Parietal lobe (tissue), 2 donors: Measurements from ENCODE around the gene CFC1B. TPM values are rescaled to one million over a fixed set of nuclear protein-coding genes. Genes with fewer than 3 reads are reported as not detected.

Experiments
- small RNA-seq: library from RNA; depleted of rRNA; stranded (forward); fragments of <200 nt; gene quantifications from one replicate; pipeline ENCODE3, GENCODE V24; 2014; ENCODE audit warnings: low replicate concordance
- total RNA-seq: library from RNA; depleted of rRNA; stranded (reverse); fragments of >200 nt; gene quantifications from one replicate; pipeline ENCODE4 v1.2.3, GENCODE V29; 2014

Gene CFC1B
- not detected for total RNA-seq

GRCh38 chr2:130520992-130521391 is at the start of gene CFC1B:
CFC1B (plus strand) TSS chr2:130521222; CDS start chr2:130521485, 263 bp downstream.

GRCh38 chr2:130509228-130509627 is 11.8 kb upstream of the CFC1B start, which contains the start of gene POTEI:
POTEI (minus strand) TSS chr2:130509328; CDS start chr2:130509235, 93 bp downstream.

Small RNA genes within 50 kb of the gene (small RNA-seq; reads per million reads assigned to genes)
- gene RF00017 (not detected), gene RNU6-473P (not detected)

Other genes starting within 250 kb of the CFC1B start
- gene IMP4, start 178.3 kb upstream of the CFC1B start, total RNA-seq = 45.4 TPM
- 41.9 TPM for gene PTPN18, start 165.2 kb upstream of the CFC1B start, total RNA-seq
- gene POTEI, start 11.9 kb upstream of the CFC1B start, total RNA-seq = 0.31 TPM
- gene CFC1, start 78.4 kb downstream of the CFC1B start, total RNA-seq = not detected
- gene POTEJ, start 90.2 kb downstream of the CFC1B start, total RNA-seq = not detected
- gene GPR148, start 207.8 kb downstream of the CFC1B start, total RNA-seq = not detected
- gene AMER3, start 234.3 kb downstream of the CFC1B start, total RNA-seq = 45.4 TPM